Ovary (tissue), 3 donors: Measurements from ENCODE around the gene R3HCC1L.

Experiments
- CTCF ChIP-seq, 3 donors: fragments of 450-650 bp in 2 of 3; fragments of 200-600 bp in 1 of 3; IDR thresholded peaks; one replicate each; pipeline versions ENCODE4 v1.5.1 to v1.8.0; 2016 to 2022; ENCODE audit warnings: antibody characterized with exemption in 3 of 3, mild to moderate bottlenecking in 1 of 3
- POLR2A ChIP-seq: fragments of 450-650 bp; IDR thresholded peaks from one replicate; pipeline ENCODE4 v1.6.1; 2017; ENCODE audit warnings: antibody characterized with exemption, mild to moderate bottlenecking, moderate library complexity
- donor health status: DM: no; HTN: no; CAD: no.

- TF ChIP-seq CTCF (IDR thresholded peaks at IDR 0.05) (no peak), POLR2A (no peak)
Measured at GRCh38 chr10:98246911-98247805, 112.7 kb downstream of the R3HCC1L start.
